Brain microvascular endothelial cell (primary cell): ENCODE measurements around the gene PHLPP1.
"Not testable (repeated sequence)": the region's sequence is repeated elsewhere in the genome, so short reads cannot be mapped to it uniquely, and the experiment has no call there.

Experiments used
- DNase-seq: peaks from one replicate; pipeline ENCODE4 v3.0.0-alpha.2; 2020
- H3K27ac ChIP-seq: fragments of 250-450 bp; sonication (Bioruptor Pico); 2 replicates; pipeline ENCODE4 v1.5.1; 2020; ENCODE audit warnings: mild to moderate bottlenecking, moderate library complexity
- H3K27me3 ChIP-seq: fragments of 250-450 bp; sonication (Bioruptor Pico); replicated peaks from 2 replicates; pipeline ENCODE4 v1.5.1; 2020; ENCODE audit warnings: mild to moderate bottlenecking
- H3K36me3 ChIP-seq: fragments of 250-450 bp; sonication (Bioruptor Pico); replicated peaks from 2 replicates; pipeline ENCODE4 v1.5.1; 2020; ENCODE audit warnings: mild to moderate bottlenecking
- H3K4me3 ChIP-seq: 2 replicates; pipeline ENCODE4 v1.5.1; 2011; ENCODE audit warnings: low read depth, mild to moderate bottlenecking, control low read depth, low read length, moderate library complexity
- CTCF ChIP-seq: IDR thresholded peaks from 2 replicates; pipeline ENCODE4 v1.5.1; 2011; ENCODE audit warnings: low read depth, mild to moderate bottlenecking, moderate library complexity, low read length, control low read depth, inconsistent platforms; ENCODE audit errors: missing control alignments
- in situ Hi-C: cut with HindIII; loops from 2 replicates; pipeline ENCODE4 v1.10.0; 2017; ENCODE audit warnings: low sequenced_read_pairs, low pct_ligation_motif_present

The PHLPP1 gene

GRCh38 chr18:62799977-62800376, 84.6 kb downstream of the PHLPP1 start:
- no peak for TF ChIP-seq CTCF
- in situ Hi-C loops = no loop called here
- no peak overlapping the region for H3K27ac ChIP-seq

GRCh38 chr18:62802523-62802922, 87.2 kb downstream of the PHLPP1 start:
- no peak for DNase-seq
- TF ChIP-seq CTCF = peak; percentile 46
- Histone ChIP-seq H3K27me3 (no peaks in the 10 kb centered on the region), H3K4me3 (no peak overlapping the region), H3K27ac (no peak overlapping the region), H3K36me3 (no peaks in the 10 kb centered on the region)
- in situ Hi-C loops = no loop called here

More at GRCh38 chr18:62799977-62800376, 84.6 kb downstream of the PHLPP1 start:
- H3K27me3 ChIP-seq = no peaks in the 10 kb centered on the region
- no peaks in the 10 kb centered on the region for H3K36me3 ChIP-seq
- no peak overlapping the region for H3K4me3 ChIP-seq
- DNase-seq = no peak

- in situ Hi-C loops = no loop called here
- H3K27ac ChIP-seq = no peak overlapping the region
- no peaks in the 10 kb centered on the region for H3K27me3 ChIP-seq
- no peak for DNase-seq
- no peaks in the 10 kb centered on the region for H3K36me3 ChIP-seq
- TF ChIP-seq CTCF = no peak
- no peak overlapping the region for H3K4me3 ChIP-seq
Measured at GRCh38 chr18:62807396-62807795, 92.1 kb downstream of the PHLPP1 start.

GRCh38 chr18:62808123-62808522, 92.8 kb downstream of the PHLPP1 start:
- in situ Hi-C loops = no loop called here
- no peak overlapping the region for H3K27ac ChIP-seq
- no peak for DNase-seq
- H3K4me3 ChIP-seq = no peak overlapping the region
- no peaks in the 10 kb centered on the region for H3K36me3 ChIP-seq
- no peaks in the 10 kb centered on the region for H3K27me3 ChIP-seq
- no peak for TF ChIP-seq CTCF

GRCh38 chr18:62809445-62809844, 94.1 kb downstream of the PHLPP1 start:
- in situ Hi-C loops, H3K36me3 ChIP-seq, H3K4me3 ChIP-seq, DNase-seq, H3K27me3 ChIP-seq, H3K27ac ChIP-seq: not testable (repeated sequence)

GRCh38 chr18:62809900-62810299, 94.6 kb downstream of the PHLPP1 start:
- in situ Hi-C loops = no loop called here
- Histone ChIP-seq H3K4me3 (no peak overlapping the region), H3K36me3 (no peaks in the 10 kb centered on the region), H3K27ac (no peak overlapping the region), H3K27me3 (no peaks in the 10 kb centered on the region)
- TF ChIP-seq CTCF = no peak
- no peak for DNase-seq
